Body of pancreas (tissue), 4 donors: ENCODE measurements around the gene MAL.

ENCODE experiments used
- POLR2A ChIP-seq, 3 donors: fragments of 450-650 bp; IDR thresholded peaks; one replicate each; pipeline ENCODE4 v1.6.1; 2016; ENCODE audit warnings: antibody characterized with exemption in 3 of 3, mild to moderate bottlenecking in 2 of 3
- TF ChIP-seq, protein P1 (sequence below), 7 experiments: fragments of 450-650 bp in 4 of 7; fragments of 200-600 bp in 3 of 7; sonication (generic) in 3 of 7; IDR thresholded peaks; one replicate each; pipeline ENCODE4 v1.5.1; 2016 to 2019; ENCODE audit warnings: antibody characterized with exemption in 7 of 7

DNA sequence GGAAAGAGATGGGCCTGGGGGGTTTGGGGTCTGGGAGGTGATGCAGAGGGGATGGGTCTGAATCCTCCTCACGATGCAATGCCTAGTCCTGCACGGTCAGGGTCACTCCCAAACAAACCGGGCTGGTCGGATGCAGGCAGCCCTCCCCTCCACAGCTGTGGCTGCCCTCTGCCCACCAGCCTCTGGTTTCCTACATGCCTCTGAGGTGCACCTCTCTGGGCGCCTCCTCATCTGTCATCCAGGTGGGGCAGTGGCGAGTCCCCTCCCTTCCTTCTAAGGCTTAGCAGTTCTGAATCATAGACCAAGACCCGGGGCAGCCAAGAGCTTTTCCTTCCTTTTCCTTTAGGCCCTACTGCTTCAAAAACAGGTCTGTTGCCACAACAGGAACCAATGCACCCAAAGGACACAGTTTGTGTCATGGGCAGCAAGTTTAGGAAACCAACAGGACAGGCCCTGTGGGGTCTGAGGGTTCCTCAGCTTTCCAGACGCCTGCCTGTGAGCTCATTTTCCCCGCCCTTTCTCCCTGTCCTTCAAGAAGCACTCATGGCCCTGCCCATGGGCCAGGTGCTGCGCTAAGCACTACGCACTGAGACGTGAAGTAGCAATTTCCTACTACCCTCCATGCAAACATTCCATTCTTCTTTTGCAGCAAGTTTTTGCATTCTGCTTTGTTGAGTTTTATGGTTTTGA lies 6.5 kb upstream of the MAL start:
- TF ChIP-seq, protein P1, sequence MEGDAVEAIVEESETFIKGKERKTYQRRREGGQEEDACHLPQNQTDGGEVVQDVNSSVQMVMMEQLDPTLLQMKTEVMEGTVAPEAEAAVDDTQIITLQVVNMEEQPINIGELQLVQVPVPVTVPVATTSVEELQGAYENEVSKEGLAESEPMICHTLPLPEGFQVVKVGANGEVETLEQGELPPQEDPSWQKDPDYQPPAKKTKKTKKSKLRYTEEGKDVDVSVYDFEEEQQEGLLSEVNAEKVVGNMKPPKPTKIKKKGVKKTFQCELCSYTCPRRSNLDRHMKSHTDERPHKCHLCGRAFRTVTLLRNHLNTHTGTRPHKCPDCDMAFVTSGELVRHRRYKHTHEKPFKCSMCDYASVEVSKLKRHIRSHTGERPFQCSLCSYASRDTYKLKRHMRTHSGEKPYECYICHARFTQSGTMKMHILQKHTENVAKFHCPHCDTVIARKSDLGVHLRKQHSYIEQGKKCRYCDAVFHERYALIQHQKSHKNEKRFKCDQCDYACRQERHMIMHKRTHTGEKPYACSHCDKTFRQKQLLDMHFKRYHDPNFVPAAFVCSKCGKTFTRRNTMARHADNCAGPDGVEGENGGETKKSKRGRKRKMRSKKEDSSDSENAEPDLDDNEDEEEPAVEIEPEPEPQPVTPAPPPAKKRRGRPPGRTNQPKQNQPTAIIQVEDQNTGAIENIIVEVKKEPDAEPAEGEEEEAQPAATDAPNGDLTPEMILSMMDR (IDR thresholded peaks at IDR 0.05): no peak
- no peak for TF ChIP-seq POLR2A (IDR thresholded peaks at IDR 0.05)
